Mucosa of descending colon (tissue), 3 donors: Measurements from ENCODE around the gene SEMA3B. TPM values are rescaled to one million over a fixed set of nuclear protein-coding genes. Genes with fewer than 3 reads are reported as not detected.
"Not testable (repeated sequence)": the region's sequence is repeated elsewhere in the genome, so short reads cannot be mapped to it uniquely, and the experiment has no call there.

Experiments used
- ATAC-seq: fragments of 200-7000 bp; cut with Tn5 transposase; one replicate; pipeline ENCODE4 v1.9.1; 2020; ENCODE audit warnings: mild to moderate bottlenecking, moderate library complexity
- DNase-seq, 3 donors: peaks; one replicate each; pipeline ENCODE4 v3.0.0-alpha.2; 2020
- H3K36me3 ChIP-seq: fragments of 200-600 bp; one replicate; pipeline ENCODE4 v1.8.0; 2021; ENCODE audit warnings: low read depth, mild to moderate bottlenecking
- H3K4me1 ChIP-seq: fragments of 200-600 bp; one replicate; pipeline ENCODE4 v1.8.0; 2021; ENCODE audit warnings: low read depth, mild to moderate bottlenecking
- H3K4me3 ChIP-seq: fragments of 200-600 bp; one replicate; pipeline ENCODE4 v1.8.0; 2021; ENCODE audit warnings: mild to moderate bottlenecking
- H3K9me3 ChIP-seq: fragments of 200-600 bp; one replicate; pipeline ENCODE4 v1.8.0; 2021; ENCODE audit warnings: mild to moderate bottlenecking
- intact Hi-C, 2 donors: fragments of 100-400 bp; cut with DNase I in 1 of 2; cut with micrococcal nuclease in 1 of 2; formaldehyde crosslinking; loops; one replicate each; pipeline versions ENCODE4 v1.11.0 to v1.11.1; 2022; cut with DNase I, micrococcal nuclease
- total RNA-seq, 3 donors: library from RNA; stranded (reverse); fragmentation: NEBNext Ultra II Directional in 2 of 3; extraction: Animal tissue kit (Norgen Biotek cat#: 25700) in 2 of 3; gene quantifications; one replicate each; pipeline versions ENCODE4 v1.2.1 to v1.2.4, GENCODE V29; 2021 to 2023
- TF ChIP-seq, protein P1 (sequence below): fragments of 200-600 bp; IDR thresholded peaks from one replicate; pipeline ENCODE4 v1.8.0; 2022; ENCODE audit warnings: antibody characterized with exemption, mild to moderate bottlenecking
- donor health status: DM: no; HTN: no; CAD: no; lungs with moderate emphysema.
- donor health status: DM: no; HTN: no; CAD: no.
- donor health status: DM: no; HTN: yes; CAD: no.

Gene SEMA3B
- total RNA-seq, 3 donors from 2014 or later = 42.0 to 129 (median 59.2) TPM

GRCh38 chr3:50222169-50222528 is 46.8 kb upstream of the SEMA3B start:
- DNase-seq (no peak), ATAC-seq (no peak)
- no peaks in the 10 kb centered on the region for H3K9me3 ChIP-seq
- no peak overlapping the region for H3K4me3 ChIP-seq
- TF ChIP-seq, protein P1, sequence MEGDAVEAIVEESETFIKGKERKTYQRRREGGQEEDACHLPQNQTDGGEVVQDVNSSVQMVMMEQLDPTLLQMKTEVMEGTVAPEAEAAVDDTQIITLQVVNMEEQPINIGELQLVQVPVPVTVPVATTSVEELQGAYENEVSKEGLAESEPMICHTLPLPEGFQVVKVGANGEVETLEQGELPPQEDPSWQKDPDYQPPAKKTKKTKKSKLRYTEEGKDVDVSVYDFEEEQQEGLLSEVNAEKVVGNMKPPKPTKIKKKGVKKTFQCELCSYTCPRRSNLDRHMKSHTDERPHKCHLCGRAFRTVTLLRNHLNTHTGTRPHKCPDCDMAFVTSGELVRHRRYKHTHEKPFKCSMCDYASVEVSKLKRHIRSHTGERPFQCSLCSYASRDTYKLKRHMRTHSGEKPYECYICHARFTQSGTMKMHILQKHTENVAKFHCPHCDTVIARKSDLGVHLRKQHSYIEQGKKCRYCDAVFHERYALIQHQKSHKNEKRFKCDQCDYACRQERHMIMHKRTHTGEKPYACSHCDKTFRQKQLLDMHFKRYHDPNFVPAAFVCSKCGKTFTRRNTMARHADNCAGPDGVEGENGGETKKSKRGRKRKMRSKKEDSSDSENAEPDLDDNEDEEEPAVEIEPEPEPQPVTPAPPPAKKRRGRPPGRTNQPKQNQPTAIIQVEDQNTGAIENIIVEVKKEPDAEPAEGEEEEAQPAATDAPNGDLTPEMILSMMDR = no peak
- intact Hi-C loops = loop anchor here in 1 of 2 donors (10.0 kb wide), 1 partner anchor 53 kb away; the partner anchor contains the start of gene LSMEM2
- H3K36me3 ChIP-seq = no peaks in the 10 kb centered on the region
- peaks cover 11% of the 10 kb centered on the region for H3K4me1 ChIP-seq

DNA sequence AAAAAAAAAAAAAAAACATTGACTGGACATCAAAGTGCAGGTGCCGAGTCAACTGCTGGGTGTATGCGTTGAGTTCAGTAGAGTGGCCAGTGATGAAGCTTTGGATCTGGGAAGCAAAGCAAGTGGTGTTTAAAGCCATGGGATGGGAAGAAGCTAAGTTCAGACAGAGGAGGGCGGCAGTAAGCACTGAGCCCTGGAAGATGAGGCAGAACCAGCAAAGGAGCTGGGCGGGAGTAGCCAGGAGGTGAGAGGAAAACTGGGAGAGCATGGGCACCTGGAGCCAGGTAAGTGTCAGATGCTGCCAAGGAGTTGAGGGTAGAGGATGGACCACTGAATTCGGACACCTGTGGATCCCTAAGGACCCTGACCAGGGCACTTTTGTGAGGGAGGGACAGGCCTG is 44.3 kb upstream of the SEMA3B start:
- TF ChIP-seq, protein P1 = no peak
- intact Hi-C loops = loop anchor here (5.0 to 10.0 kb wide), 2 partner anchors 32 to 50 kb away; partner anchors contain the start of genes GNAT1 (in 1 of the 2) and LSMEM2 (in 1 of the 2)

DNA sequence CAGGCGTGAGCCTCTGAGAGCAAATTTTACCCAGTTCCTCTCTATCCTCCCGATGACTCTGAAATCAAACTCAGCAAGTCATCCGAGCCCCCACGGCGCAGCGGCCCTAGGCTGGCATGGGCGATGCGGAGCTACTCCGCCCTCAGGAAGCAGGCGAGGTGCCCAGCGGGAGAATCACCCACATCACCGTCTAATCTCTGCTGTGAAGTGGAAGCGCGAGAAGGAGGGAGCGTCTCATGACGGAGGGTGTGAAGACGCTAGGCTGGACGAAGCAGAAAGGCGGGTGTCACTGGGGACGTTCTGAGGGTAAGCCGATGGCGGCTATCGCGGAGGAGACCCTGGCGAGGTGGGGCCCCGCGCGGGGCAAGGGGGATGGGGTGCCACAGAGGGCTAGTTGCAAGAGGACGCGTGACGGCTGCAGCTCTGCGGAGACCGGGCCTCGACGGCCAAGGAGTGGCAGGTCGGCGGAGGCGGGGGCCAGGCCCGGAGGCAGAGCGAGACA is 42.0 kb upstream of the SEMA3B start:
- Histone ChIP-seq H3K9me3 (no peaks in the 10 kb centered on the region), H3K36me3 (no peaks in the 10 kb centered on the region), H3K4me3 (no peak overlapping the region), H3K4me1 (peaks cover 12% of the 10 kb centered on the region)
- TF ChIP-seq, protein P1 = no peak
- peak; percentile 39 for ATAC-seq
- intact Hi-C loops = loop anchor here (2.0 to 10.0 kb wide), 3 partner anchors 34 to 48 kb away; partner anchors contain the start of genes GNAT1 (in 1 of the 2) and LSMEM2 (in 1 of the 2)
- no peak for DNase-seq

More for the DNA sequence above, 44.3 kb upstream of the SEMA3B start:
- Histone ChIP-seq H3K9me3 (no peaks in the 10 kb centered on the region), H3K4me3 (no peak overlapping the region), H3K36me3 (no peaks in the 10 kb centered on the region), H3K4me1 (peaks cover 12% of the 10 kb centered on the region)
- ATAC-seq (no peak), DNase-seq (no peak)

DNA sequence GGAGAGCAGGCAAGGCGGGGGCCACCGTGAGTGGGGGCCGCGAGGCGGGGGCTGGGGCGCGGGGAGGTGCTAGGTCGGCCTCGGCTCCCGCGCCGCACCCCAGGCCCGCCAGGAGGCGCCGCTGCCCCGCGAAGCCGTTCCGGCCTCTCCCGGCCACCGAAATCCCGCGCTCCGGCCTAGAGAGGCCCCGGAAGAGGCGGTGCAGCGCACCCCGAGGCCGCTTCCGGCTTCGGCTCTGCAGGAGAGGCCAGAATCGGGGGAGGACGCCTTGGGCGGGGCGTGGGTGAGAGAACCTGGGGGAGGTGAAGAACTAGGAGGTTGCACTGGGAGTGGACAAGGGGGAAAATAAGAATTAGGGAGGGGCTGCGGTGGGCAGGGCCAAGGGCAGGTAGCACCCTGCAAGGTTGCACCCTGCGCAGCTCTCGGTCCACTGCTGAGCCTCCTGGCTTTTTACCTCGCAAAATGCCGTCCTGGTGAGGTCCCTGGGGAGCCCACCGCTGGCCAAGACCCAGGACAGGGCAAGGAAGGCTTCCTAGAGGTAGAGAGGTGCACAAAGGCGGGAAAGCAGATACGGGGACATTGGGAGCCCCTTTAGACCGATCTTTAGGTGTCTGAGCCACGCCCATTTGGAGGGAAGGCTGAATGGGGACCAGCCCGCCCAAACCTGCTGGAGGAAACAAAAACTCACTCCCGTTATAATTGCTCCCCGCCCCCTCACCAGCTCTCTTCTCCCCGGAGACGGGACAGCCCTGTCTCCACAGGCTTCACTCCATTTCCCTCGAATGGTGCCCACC is 41.4 kb upstream of the SEMA3B start:
- H3K9me3 ChIP-seq = no peaks in the 10 kb centered on the region
- DNase-seq = peak; percentile 92 to 97 (median 96)
- intact Hi-C loops = loop anchor here (2.0 to 10.0 kb wide), 3 partner anchors 35 to 47 kb away; partner anchors contain the start of genes GNAT1 (in 1 of the 2) and LSMEM2 (in 1 of the 2)
- TF ChIP-seq, protein P1 = peak; percentile 84
- H3K36me3 ChIP-seq = no peaks in the 10 kb centered on the region
- H3K4me1 ChIP-seq = peaks cover 12% of the 10 kb centered on the region
- peak overlapping the region; percentile 27 for H3K4me3 ChIP-seq
- ATAC-seq = peak; percentile 95

DNA sequence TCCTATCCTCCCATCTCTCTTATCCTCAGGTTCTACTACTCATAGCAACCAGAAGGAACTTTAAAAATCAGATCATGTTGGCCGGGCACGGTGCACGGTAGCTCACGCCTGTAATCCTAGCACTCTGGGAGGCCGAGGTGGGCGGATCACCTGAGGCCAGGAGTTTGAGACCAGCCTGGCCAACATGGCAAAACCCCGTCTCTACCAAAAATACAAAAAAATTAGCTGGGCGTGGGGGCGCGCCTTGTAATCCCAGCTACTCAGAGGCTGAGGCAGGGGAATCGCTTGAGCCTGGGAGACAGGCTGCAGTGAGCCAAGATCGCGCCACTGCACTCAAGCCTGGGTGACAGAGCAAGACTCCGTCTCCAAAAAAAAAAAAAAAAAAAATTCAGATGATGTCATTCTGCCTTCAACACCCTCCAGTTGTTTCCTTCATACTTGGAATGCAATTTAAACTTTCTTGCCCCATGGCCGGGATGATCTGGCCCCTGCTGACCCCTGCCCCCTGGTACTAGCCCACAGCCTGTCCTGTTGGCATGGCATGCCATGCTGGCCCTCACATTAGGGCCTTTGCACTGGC is 40.7 kb upstream of the SEMA3B start:
- peaks cover 12% of the 10 kb centered on the region for H3K4me1 ChIP-seq
- intact Hi-C loops = loop anchor here (5.0 to 10.0 kb wide), 2 partner anchors 36 to 47 kb away; partner anchors contain the start of genes GNAT1 (in 1 of the 2) and LSMEM2 (in 1 of the 2)
- ATAC-seq, H3K4me3 ChIP-seq, H3K36me3 ChIP-seq, H3K9me3 ChIP-seq: not testable (repeated sequence)
- peak in 1 of 3 donors; percentile 44 for DNase-seq
